ENCODE data around the gene KLC1. TPM values are rescaled to one million over a fixed set of nuclear protein-coding genes. Genes with fewer than 3 reads are reported as not detected.

KLC1 gene
- total RNA-seq, 4 donors from 2014 or later: 236 to 340 (median 281) TPM

GRCh38 chr14:103716091-103716801, 87.2 kb downstream of the KLC1 start:
- H3K4me3 ChIP-seq (replicated peaks in 1 of 3): peak overlapping the region; percentile 52 to 83 (median 64)
- H3K4me1 ChIP-seq: peaks cover 35 to 46% of the 10 kb centered on the region in 2 donors
- TF ChIP-seq CTCF (IDR thresholded peaks at IDR 0.05) (no peak), POLR2A (IDR thresholded peaks at IDR 0.05) (no peak)
- intact Hi-C loops (cut with DNase I): loop anchor here (10.0 kb wide), 1 partner anchor 151 kb away; the partner anchor contains the start of genes BAG5 and COA8
- peak; percentile 48 to 51 for DNase-seq
- peak overlapping the region in 1 of 3 donors; percentile 68 for H3K27ac ChIP-seq
- H3K9me3 ChIP-seq: no peaks in the 10 kb centered on the region
- no peaks in the 10 kb centered on the region for H3K36me3 ChIP-seq
- WGBS, 2 donors: 12 to 21% methylated on average over 7 to 10 of the region's 72 CpGs
- H3K27me3 ChIP-seq: no peaks in the 10 kb centered on the region

- Histone ChIP-seq H3K4me1 (peaks cover 28 to 39% of the 10 kb centered on the region in 2 donors), H3K27me3 (no peaks in the 10 kb centered on the region), H3K4me3 (replicated peaks in 1 of 3) (peak overlapping the region in 2 of 3 donors; percentile 64 to 83), H3K36me3 (no peaks in the 10 kb centered on the region), H3K9me3 (no peaks in the 10 kb centered on the region), H3K27ac (no peak overlapping the region)
- no peak for TF ChIP-seq POLR2A (IDR thresholded peaks at IDR 0.05)
- TF ChIP-seq CTCF (IDR thresholded peaks at IDR 0.05): no peak
- intact Hi-C loops (cut with DNase I): loop anchor here (10.0 kb wide), 1 partner anchor 152 kb away; the partner anchor contains the start of genes BAG5 and COA8
- no peak for DNase-seq
- WGBS, 2 donors: 70 to 72% methylated on average over 17 of the region's 17 CpGs
These were observed 87.9 kb downstream of the KLC1 start for GRCh38 chr14:103716899-103717411.

GRCh38 chr14:103718572-103718971, 89.6 kb downstream of the KLC1 start:
- H3K4me1 ChIP-seq: peaks cover 26 to 35% of the 10 kb centered on the region in 2 donors
- intact Hi-C loops (cut with DNase I): loop anchor here (10.0 kb wide), 1 partner anchor 154 kb away; the partner anchor contains the start of genes BAG5 and COA8

GRCh38 chr14:103719751-103720150, 90.7 kb downstream of the KLC1 start:
- H3K36me3 ChIP-seq: no peaks in the 10 kb centered on the region
- H3K27ac ChIP-seq: no peak overlapping the region
- peaks cover 24 to 38% of the 10 kb centered on the region in 2 donors for H3K4me1 ChIP-seq
- 92 to 93% methylated on average over 8 of the region's 8 CpGs for WGBS, 2 donors
- intact Hi-C loops (cut with DNase I): loop anchor here (10.0 kb wide), 1 partner anchor 155 kb away; the partner anchor contains the start of genes BAG5 and COA8
- H3K4me3 ChIP-seq (replicated peaks in 1 of 3): no peak overlapping the region
- no peak for DNase-seq
- no peak for TF ChIP-seq CTCF (IDR thresholded peaks at IDR 0.05)
- no peaks in the 10 kb centered on the region for H3K9me3 ChIP-seq
- H3K27me3 ChIP-seq: no peaks in the 10 kb centered on the region

More at GRCh38 chr14:103718572-103718971, 89.6 kb downstream of the KLC1 start:
- Histone ChIP-seq H3K4me3 (replicated peaks in 1 of 3) (no peak overlapping the region), H3K27me3 (no peaks in the 10 kb centered on the region), H3K27ac (no peak overlapping the region), H3K9me3 (no peaks in the 10 kb centered on the region), H3K36me3 (no peaks in the 10 kb centered on the region)
- no peak for DNase-seq
- 79 to 90% methylated on average over 16 of the region's 16 CpGs for WGBS, 2 donors
- TF ChIP-seq CTCF (IDR thresholded peaks at IDR 0.05) (no peak), POLR2A (IDR thresholded peaks at IDR 0.05) (no peak)
